Ureter (tissue), 1 donor: ENCODE data around the gene TAAR5. TPM values are rescaled to one million over a fixed set of nuclear protein-coding genes. Genes with fewer than 3 reads are reported as not detected.
"Not testable (repeated sequence)": the region's sequence is repeated elsewhere in the genome, so short reads cannot be mapped to it uniquely, and the experiment has no call there.

Experiments used
- DNase-seq: peaks from one replicate; pipeline ENCODE4 v3.0.0-alpha.2; 2020; ENCODE audit warnings: low spot score
- total RNA-seq: library from RNA; stranded (reverse); gene quantifications from one replicate; pipeline ENCODE4 v1.2.4, GENCODE V29; 2023
- donor health status: DM: yes; HTN: yes; CAD: no.

TAAR5 gene
- total RNA-seq, 1 donor from 2014 or later: not detected

DNA sequence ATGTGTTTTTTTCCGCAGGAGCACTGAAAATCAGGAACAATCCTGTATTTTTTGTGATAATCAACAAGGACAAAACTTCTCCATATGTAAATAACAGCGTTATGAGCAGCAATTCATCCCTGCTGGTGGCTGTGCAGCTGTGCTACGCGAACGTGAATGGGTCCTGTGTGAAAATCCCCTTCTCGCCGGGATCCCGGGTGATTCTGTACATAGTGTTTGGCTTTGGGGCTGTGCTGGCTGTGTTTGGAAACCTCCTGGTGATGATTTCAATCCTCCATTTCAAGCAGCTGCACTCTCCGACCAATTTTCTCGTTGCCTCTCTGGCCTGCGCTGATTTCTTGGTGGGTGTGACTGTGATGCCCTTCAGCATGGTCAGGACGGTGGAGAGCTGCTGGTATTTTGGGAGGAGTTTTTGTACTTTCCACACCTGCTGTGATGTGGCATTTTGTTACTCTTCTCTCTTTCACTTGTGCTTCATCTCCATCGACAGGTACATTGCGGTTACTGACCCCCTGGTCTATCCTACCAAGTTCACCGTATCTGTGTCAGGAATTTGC is 19.2 kb downstream of the TAAR5 start, which contains the start of gene TAAR6:
Gene TAAR6, plus strand, starts transcription at position 102 of the 557 bp plus-strand sequence. Its CDS starts 0 bp downstream, at position 102.
- DNase-seq: no peak

DNA sequence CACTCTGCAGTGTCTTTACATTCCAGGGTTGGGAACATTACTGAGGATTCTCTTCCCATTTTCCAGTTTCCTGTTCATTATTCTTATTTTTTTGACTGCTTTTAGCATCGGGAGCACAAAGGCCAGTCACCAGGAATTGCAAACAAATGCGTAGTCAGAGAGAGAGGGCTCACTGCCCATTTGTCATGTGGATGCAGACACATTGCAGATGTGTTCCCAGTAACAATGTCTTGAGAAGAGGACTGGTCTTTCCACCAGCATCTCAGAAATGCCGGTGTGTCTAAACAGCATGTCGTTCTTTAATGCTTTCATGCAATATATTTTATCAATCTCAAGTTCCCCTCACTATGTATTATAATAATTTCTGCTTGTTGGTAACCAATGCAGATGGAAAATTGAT is 20.4 kb downstream of the TAAR5 start:
- DNase-seq: no peak

DNA sequence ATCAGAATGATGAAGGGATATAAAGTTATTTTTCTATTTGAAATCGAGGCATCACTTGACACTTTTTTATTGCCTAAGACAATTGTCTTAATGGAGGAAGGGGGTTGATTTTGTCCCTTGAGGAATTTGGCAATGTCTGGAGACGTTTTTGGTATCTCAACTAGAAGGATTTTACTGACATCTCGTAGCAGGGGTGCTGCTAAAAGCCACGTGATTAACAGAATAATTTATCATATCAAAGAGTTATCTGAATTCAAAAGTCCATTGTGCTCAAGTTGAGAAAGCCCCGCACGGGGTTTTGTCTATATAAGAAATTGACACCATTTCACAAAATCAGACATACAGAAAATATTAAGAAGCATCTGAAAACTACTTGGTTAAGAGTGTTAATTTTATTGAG is 20.9 kb downstream of the TAAR5 start:
- no peak for DNase-seq

DNA sequence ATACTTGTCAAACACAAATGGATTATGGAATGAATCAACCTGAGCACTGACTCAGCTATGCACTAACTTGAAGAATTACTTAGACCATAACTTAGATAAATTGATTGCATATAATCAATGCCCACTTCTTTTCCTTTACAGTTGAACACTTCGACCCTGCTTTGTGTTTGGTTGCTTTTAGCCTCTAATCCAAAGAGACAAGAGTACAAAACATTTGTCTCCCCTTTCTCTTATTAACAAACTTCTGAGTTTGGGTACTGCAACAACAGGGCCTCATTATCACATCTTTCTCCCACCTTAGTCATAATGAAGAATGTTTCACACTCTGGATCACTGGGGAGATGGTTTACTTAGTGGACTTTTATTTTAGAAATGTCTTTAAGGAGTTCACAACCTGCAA is 22.0 kb downstream of the TAAR5 start:
- no peak for DNase-seq

DNA sequence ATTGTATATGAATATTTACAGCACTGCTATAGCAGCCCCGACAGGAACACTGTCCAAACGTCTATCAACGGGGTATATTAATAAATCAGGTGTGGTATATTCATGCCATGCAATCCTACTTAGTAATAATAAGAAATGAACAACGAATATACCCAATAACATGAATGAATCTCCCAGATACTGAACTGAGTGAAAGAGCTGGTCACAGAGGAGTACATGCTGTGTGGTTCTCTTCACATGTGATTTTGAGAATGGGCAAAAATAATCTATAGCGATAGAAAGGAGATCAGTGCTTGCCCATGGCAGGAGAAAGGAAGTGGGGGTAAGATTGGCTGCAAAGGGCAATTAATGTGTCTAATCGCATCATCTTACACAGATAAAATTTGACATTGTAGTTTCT is 23.1 kb downstream of the TAAR5 start:
- DNase-seq: no peak

DNA sequence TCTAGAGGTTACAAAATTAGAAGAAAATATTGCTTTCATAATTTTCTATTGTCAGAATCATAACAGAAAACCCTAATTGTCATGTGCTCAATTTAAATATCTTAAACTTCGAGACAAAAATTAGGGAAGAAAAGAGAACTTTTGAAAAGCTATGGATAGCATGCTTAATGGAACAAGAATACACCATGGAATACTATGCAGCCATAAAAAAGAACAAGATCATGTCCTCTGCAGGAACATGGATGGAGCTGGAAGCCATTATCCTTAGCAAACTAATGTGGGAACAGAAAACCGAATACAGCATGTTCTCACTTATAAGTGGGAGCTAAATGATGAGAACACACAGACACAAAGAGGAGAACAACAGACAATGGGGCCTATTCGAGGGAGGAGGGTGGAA is 29.5 kb downstream of the TAAR5 start:
- DNase-seq: not testable (repeated sequence)

DNA sequence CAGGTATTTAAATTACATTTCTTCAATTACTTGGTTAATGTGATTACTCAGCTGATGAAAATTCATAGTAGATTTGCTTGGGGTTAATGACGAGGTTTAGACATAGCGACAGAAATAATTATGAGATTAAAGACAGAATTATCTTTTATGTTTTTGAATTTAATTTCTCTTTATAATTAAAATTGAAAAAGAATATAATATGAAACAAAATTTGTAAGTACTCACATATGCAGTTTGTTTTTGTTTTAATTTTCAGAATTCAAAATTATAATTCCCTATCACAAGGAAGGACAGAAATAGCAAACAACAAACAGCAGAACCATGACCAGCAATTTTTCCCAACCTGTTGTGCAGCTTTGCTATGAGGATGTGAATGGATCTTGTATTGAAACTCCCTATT is 37.2 kb downstream of the TAAR5 start, which contains the start of gene TAAR8:
Gene TAAR8, plus strand, starts transcription at position 301 of the 400 bp plus-strand sequence. Its CDS starts 21 bp downstream, at position 322.
- no peak for DNase-seq

DNA sequence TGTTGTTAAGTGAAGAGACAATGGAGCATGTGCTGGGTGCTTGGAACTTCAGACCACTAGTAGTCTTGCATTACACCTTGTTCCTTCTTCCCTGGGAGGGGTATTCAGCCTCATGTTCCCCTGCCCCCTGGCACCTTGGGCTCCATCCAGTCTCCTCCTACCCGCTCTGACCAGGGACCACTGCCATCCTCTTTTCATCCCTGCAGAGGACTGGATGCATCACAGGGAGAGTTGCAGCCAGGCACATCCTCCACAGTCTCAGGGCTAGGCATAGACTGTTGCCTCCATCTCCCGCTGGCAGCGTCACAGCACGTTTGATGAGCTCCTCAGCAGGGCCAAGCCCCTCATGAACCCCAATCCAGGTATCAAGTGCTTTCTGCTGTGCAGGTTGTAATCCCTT is 38.3 kb downstream of the TAAR5 start:
- no peak for DNase-seq

DNA sequence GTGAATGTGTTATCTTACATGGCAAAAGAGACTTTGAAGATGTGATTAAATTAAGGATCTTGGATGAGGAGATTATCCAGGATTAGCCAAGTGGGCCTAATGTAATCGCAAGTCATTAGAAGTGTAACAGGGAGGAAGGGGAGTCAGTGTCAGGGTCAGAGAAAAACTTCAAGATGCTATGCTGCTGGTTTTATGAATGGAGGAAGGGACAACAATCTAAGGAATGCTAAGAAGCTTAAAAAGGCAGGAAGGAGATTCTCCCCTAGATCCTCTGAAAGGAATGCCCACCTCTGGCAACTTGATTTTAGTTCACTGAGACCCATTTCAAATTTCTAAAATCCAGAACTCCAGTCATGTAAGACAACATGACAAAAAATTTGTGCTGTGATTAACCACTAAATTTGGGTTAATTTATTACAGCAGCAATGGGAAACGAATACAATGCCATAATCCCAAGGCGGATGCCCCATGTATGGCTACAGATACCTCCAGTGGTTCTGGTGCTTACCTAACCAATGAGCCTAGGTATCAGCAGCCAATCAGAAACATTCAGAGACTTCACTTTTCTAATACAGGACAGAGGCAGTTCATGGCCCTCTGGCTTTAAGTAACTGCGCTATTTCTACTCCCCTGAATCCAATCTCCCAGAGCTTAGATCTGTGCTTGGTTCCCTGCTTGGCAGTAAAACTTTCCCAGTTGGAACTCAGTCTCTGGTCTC is 40.6 kb downstream of the TAAR5 start:
- no peak for DNase-seq

DNA sequence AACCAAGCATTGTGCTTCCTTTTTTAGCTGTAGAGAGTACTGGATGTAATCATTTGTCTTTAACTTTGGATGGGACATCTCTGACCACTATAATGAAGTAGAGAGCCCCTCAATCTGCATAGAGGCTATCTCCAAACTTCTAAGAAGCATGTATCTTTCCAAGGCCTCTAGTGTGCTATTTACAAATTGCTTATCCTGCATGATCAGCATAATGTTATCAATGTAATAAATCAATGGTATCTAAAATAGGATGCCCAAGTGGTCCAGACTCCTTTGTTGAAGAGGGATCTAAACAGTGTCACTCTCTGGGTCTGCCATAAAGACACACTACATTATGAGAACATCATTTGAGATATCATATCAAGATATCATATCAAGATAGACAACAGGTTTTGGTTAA is 44.7 kb downstream of the TAAR5 start:
- no peak for DNase-seq

Other genes with a start within 250 kb of the TAAR5 start
- 13.8 TPM for gene MOXD1, start 188.3 kb downstream of the TAAR5 start, total RNA-seq
- gene STX7, start 76.6 kb downstream of the TAAR5 start, total RNA-seq: 71.6 TPM
- gene TAAR9, start 51.5 kb downstream of the TAAR5 start, total RNA-seq: not detected
- gene TAAR8, start 37.1 kb downstream of the TAAR5 start, total RNA-seq: not detected
- not detected for gene TAAR6, start 19.4 kb downstream of the TAAR5 start, total RNA-seq
- gene TAAR2, start 34.5 kb upstream of the TAAR5 start, total RNA-seq: not detected
- not detected for gene TAAR1, start 69.4 kb upstream of the TAAR5 start, total RNA-seq
- gene VNN1, start 124.3 kb upstream of the TAAR5 start, total RNA-seq: 0.23 TPM
- gene VNN2, start 168.2 kb upstream of the TAAR5 start, total RNA-seq: 2.2 TPM
- 12.8 TPM for gene SLC18B1, start 208.9 kb upstream of the TAAR5 start, total RNA-seq
- gene RPS12, start 224.8 kb upstream of the TAAR5 start, total RNA-seq: 1,065 TPM